GM19324 (cell line): ENCODE data around the gene MCAT.

ENCODE experiments used
- ATAC-seq: cut with Tn5 transposase; IDR thresholded peaks from one replicate; pipeline ENCODE4 v1.9.1; 2021; ENCODE audit warnings: mild to moderate bottlenecking, moderate library complexity; ENCODE audit not compliant: unreplicated experiment, low FRiP score

The MCAT gene

GRCh38 chr22:43173976-43174720 lies 30.9 kb upstream of the MCAT start:
- ATAC-seq, result no peak

- ATAC-seq, result no peak
Observed at GRCh38 chr22:43173566-43173965, 30.4 kb upstream of the MCAT start.

DNA sequence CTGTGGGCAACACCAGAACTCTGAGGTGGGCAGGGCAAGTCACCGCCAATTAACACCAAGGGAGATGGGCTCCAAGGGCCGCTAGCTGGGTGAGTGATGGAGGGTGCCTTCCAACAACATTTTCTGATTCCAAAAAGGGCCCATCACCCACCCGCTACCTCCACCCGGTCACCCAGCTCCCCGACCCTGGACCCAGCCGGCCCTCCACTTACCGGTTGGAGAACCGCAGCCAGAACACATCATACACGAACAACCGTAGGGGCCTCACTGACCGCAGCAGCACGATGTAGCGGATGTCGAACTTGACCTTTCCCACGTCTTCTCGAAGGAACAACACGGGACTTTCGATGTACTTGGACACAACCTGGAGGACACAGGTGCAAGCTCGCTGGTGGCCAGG lies 29.0 kb upstream of the MCAT start:
- ATAC-seq, result no peak

DNA sequence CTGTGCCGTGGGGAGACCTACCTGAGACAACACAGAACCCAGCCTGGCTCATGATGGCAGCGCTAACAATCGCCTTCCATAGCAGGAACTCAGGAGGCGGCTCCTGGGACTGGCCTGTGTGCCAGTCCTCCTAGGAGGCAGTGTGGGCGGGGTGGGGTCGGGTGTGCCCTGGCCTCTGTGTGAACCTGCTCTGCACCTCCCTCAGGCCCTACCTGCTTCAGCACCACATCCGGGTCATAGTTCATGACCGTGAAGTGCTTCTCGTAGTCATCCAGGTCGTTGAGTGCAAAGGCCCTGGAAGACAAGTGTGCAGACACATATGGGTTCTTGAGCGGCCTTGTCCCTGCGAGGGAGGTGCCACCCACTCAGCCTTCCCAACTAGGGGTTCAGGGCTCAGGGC lies 28.4 kb upstream of the MCAT start:
- no peak for ATAC-seq

- no peak for ATAC-seq
Observed at GRCh38 chr22:43171019-43171491, 27.9 kb upstream of the MCAT start.

DNA sequence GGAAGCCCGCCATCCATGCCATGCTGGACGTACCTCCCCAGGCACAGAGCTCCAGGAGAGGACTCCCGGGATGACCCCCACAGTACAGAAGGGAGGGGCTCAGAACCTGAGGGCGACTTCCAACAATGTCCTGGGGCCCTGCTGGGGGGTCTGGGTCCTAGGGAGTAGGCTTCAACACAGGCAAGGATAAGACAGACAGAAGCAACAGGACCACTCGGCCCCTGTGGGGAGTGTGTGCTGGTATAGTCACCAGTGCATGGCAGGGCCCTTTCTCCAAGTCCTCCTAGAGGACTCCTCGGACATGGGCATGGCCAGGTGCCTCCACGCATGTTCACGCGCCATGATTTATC lies 26.9 kb upstream of the MCAT start:
- no peak for ATAC-seq

DNA sequence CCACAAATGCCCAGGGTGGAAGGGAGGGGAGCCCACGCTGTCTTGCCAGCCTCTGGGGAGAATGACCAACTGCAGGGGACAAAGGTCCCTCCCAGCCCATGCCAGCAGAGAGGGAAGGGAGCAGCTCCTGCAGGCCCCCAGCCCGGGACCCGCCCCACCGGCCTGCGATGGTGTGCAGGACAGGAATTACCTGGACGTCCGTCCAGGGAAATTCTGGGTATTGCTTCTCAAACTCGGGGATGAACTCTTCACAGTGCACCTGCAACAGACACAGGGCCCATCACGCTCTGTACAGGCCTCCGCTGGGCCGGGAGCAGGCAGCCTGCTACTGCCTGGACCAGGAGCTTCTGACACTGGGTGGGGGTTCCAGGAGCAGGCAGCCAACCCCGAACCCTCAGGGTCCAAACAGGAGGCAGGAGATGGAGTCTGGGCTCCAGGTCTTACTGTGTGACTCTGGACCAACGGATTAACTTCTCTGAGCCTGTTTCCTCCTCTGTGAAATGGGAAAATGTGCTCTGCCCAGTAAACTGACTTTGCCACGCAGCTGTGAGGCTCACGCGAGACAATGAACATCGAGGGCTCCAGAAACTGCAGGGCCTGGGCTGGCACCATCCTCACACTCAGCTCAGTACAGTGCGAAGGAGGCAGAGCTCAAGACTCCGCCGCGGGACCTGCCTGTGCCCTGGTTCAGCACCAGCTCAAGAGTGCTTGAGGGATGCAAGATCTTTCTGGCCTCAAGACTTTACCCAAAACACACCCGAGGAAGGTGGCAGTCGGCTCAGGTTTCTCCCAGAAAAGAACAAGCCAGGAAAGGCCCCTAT lies 26.3 kb upstream of the MCAT start:
- no peak for ATAC-seq

DNA sequence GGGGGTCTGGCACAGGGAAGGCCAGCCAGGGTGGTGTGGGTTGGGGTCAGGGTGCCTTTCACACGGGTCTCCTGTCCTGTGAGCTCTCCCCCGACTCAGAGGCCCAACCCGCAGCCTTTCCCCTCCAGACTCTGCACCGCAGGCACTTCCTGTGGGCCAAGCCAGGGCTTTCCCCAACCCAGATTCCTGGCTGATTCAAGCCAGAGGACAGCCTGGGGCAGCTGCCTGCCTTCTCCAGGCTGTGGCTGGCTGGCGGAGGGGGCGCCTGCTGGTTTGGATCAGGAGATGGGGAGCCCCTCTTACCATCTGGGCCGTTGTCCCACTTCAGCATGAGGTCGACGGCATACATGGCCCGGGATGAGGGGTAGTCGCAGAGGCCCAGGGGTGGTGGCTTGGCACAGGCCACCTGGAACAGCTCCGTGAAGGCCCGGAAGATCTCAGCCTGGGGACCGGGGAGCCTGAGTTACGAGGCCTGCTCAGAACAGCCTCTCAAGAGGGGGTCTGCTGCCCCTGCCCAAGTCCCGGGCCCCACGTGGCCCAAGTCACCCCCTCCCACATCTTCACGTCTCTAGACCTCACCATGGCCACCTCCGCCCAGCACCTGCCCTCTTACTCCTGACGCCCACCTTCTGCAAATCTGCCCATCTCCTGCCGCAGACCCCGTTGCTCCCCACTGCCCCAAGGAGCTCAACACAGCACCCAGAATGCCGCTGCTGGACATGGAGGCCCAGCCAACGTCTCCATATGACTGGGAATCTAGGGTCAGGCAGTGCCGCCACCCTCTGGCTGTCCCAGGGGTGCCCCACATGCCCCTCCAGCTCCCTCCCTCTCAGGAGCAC lies 25.5 kb upstream of the MCAT start:
- ATAC-seq, result no peak

GRCh38 chr22:43167001-43167589 lies 23.9 kb upstream of the MCAT start:
- ATAC-seq, result no peak

- ATAC-seq, result no peak
Observed at GRCh38 chr22:43166132-43166930, 23.1 kb upstream of the MCAT start.

DNA sequence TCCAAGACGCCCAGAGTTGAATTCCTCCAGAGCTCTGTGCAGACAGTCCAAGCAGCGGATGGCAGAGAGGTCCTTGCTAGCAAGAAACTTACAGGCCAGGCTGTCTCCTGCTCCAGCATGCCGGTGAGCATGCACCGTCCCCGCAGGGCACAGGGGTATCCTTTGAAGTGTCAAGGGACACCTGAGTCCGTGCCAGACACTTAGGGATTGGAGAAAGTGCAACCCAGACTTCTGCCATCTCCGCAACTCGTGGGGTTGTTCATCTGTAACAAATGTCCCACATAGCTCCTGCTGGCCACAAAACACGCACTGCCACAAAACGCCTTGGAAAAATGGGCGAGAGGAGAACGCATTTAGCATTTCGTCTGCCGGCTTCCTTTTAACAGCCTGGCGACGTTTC lies 21.4 kb upstream of the MCAT start:
- ATAC-seq, result no peak

DNA sequence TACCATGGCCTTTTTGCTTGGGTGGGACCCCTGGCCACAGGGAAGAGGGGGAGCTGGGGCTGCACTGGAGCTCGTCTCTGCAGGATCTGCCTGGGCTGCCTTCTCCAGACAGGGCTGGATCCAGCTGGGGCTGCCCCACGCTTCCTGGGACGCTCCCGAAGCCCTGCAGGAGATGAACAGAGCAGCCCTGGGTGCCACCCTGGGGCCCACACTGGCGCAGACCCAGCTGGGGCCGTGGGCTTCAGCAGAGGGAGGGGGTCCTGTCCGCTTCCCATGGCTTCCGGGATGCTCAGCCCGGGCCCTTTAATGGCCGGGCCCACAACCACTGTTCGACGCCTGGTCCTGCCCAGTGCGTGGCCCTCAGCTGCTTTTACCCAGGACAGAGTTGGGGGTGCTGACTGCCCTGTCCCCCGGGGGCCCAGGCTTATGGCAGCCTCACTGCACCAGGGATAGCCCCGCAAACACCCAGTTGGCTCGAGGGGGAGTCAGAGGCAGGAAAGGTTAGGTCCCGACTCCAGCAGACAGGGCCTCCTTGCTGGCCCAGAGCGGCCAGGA lies 20.1 kb upstream of the MCAT start:
- ATAC-seq, result no peak

GRCh38 chr22:43162412-43163150 lies 19.4 kb upstream of the MCAT start:
- no peak for ATAC-seq

DNA sequence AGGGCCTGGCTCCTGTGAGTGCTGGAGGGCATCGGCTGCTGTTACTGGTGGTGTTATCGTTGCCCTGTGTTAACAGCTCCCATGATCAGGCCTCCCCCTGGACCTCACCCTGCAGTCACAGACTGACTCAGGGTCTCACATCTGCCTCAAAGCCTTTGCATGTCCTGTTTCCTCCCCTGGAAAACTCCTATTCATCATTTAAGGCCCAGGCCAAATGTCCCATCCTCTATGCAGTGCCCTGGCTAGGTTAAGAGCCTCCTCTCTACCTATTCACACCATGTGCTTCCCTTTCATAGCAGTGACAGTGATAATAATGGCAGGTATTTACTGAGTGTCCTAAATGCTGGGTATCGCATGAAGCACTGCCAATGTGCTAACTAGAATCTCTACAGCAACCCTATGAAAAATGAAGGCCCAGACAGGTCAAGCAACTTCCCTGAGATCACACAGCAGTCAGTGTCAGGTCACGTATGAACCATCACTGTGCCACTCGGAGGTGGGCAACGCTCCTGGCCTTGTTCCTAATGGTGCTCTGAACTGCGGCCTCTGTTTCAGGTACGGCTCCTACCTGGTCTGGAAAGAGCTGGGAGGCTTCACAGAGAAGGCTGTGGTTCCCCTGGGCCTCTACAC lies 17.4 kb upstream of the MCAT start:
- no peak for ATAC-seq

GRCh38 chr22:43159484-43160178 lies 16.4 kb upstream of the MCAT start:
- ATAC-seq, result no peak

DNA sequence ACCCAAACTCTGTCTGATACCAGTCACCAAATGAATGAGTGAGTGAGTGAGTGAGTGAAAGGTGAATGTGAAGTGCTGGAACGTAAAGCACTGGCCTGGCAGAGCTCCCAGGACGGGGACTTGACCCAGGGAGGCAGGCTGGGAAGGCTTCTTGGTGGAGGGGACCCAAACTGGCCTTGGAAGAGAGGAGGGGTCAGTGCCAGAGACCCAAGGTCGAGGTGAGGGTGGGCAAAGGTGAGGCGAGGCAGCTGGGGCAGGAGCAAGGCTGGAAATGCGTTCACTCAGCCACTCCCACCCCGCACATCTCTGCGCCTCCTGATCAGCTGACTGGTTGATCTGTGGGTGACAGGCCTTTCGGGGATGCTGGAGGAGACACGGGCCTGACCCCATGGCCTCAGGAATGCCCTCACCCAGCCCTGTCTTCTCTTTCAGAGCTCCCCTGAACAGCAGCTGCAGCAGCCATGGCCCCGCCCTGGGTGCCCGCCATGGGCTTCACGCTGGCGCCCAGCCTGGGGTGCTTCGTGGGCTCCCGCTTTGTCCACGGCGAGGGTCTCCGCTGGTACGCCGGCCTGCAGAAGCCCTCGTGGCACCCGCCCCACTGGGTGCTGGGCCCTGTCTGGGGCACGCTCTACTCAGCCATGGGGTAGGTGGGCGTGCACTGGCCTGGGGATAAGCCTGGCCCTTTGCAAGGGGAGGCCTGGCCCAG lies 15.7 kb upstream of the MCAT start:
- ATAC-seq, result no peak

DNA sequence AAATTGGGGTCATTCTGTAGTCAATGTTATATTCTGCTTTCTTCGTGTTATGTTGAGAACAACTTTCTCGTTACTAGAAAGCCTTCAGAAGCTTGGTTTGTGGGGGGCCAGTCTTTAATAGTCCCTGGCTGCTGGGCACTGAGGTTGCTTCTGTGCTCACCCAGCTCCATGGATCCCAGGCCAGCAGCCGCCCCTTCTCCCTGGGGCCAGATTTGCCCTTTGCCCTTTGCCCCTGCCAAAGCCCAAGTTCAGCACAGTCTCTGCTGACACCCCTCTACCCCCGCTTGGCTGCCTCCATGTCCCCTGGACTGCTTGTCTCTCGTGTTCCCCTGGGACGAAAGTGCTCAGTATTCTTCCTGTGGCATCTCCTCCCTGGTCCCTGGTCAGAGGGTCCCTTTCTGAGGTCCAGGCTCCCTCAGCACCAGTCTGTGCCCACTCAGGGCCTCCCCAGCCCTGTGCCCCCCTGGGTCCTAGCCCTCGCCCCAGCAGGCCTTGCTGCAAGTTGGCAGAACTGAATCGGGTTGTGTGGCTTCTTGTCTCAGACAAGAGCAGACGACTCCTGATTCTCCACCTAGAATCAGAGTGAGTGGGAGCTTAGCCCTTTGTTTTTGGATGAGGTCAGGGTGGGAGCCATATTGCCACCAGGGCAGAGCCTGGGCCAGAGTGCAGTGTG lies 14.8 kb upstream of the MCAT start:
- ATAC-seq, result no peak
